GM21723 (cell line): ENCODE measurements around the gene FAM120C.

Source experiments
- ATAC-seq: cut with Tn5 transposase; IDR thresholded peaks from one replicate; pipeline ENCODE4 v1.9.1; 2021; ENCODE audit warnings: mild to moderate bottlenecking, moderate library complexity; ENCODE audit not compliant: unreplicated experiment

The FAM120C gene

DNA sequence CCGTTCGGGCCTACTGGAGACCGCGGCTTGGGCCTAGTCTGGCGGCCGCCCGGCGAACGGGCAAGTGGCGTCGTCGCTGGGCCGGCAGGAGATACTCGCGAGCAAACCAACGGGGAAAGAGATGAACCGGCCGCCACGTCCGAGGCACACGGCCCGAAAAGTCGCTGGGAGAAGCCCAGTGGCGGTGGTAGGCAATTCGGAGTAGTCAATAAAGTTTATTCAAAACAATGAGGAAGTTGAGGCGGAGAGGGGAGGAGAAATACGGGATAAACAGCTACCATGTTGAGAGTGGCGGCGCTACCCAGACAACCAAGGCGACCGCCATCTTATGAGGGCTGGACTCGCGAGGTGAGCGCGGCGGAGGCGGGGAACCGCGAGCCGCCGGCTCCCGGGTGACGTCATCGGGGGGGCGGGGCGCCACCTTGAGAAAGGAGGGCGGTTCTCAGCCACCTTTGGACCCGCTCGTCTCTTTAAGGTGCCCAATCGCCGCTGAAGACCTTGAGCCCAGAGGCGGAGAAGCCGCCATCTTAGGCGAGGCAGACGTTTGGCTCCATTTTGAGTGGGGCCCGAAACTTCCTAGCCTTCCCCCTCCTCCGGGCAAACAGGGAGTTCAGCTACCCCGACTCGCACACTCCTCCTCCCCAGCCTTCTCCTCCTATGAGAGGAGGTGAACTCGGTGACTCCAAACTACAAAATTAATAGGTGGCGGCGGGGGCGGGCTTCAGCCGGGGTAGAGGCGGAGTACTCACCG, 138.8 kb downstream of the FAM120C start, which contains the start of gene PHF8:
TSS of gene PHF8 (minus strand) at position 348 of the 751 bp plus-strand sequence. CDS start 1,745 bp downstream, outside the sequence.
- peak; percentile 85 for ATAC-seq

DNA sequence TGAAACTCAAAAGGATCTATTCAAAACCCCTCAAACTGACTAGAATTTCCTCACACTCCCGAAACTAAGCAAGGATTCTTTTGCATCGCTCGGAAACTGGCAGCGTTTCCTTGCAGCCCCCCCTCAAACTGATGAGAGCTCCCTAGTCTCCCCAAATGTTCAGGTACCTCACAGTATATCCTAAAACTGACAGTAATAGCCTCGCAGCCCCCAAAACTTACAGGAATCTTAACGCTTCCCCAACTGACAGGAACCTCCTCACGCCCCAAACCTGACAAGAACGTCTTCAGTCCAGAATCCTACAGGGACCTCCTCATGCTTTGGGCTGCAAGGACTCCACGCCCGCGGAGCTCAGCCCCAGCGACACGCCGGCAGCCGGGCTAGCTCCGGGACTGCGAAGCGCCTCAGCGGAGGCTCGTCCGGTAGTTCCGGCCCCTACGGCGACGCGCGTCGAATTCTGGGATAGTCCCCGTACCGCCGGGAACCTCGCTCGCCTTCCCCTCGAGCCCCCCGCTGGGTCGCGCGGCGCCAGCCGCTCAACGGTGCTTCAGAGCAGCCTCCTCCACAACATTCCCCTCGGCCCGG, 139.4 kb downstream of the FAM120C start:
- peak; percentile 34 for ATAC-seq

DNA sequence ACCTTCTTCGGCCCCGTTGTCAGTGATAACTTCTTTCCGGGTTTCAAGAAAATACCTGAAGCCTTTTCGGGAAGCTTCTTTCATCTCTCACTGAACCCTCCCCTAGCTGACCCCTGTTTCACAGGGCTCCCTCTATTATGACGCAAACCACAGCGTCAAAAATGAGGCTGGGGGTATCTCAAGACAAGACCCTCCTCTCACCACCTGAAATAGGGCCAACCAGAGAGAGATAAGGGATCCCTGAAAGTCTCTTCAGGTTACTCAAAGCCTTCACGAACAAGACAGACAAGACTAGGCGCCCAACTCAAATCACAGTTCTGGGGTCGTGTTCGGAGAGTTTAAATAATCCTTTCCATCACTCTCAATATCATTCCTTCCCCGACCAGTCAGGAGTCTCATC, 140.0 kb downstream of the FAM120C start:
- no peak for ATAC-seq

DNA sequence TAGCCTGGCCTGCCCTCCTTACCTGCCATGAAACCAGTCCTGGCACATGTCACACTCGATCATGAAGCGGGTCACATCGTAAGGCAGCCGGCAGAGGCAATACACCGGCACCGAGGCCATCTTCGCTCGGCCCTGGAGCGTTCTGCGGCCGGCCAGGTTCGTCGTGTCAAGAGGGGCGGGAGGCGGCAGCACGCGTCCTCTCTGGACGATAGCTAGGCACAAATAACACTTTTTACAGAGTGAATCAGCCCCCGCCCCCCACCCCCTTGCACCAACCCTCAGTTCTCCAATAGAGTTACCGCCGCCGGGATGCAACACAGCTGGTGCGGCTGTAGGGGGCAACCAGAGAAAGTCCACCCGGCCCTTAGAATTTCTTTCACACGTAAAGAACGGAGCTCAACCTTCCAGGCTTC, 140.4 kb downstream of the FAM120C start:
- no peak for ATAC-seq

DNA sequence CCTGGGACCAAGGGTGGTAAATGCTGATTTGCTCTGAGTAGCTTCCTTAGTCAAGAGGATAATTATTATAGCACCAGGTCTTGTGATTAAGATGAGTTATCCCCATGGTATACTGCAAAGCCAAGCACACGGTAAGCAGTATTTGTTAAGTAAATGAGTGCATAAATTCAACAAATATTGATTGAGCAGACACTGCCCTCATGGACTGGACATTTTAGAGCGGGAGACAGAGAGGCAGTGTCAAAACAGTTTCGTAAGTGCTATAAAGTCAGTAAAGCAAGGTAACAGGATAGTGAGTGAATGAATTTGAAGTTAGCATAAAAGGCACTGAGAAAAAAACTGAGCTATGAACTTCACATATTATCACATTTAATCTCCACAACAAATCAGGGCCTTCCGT, 152.7 kb downstream of the FAM120C start:
- no peak for ATAC-seq

DNA sequence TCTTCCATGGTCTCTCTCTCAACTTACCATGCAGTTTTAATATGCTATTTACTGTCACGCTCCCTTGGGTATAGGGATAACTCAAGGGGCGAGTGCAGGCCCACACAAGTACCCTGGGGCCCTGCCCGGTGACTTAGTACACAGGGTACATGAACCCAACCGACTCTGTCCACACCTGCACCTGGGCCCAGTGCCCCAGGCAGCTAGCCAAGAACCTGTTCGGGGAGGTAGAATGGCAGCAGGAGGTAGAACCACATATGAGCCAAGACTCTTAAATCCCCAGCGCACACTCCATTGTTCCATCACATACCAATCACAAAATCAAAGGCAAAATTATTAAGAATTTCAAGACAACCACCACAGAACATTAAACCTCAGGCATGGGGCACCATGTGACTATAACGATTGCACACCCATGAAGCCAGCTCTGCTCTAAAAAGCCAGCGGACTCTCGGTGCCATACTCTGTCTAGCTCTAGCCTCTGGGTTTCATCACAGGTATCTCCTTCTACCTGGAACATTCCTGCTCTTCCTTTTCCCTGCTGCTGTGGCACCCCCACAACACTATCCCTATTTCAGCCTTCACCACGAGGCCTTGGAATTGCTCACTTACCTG, 153.4 kb downstream of the FAM120C start:
- ATAC-seq = no peak

DNA sequence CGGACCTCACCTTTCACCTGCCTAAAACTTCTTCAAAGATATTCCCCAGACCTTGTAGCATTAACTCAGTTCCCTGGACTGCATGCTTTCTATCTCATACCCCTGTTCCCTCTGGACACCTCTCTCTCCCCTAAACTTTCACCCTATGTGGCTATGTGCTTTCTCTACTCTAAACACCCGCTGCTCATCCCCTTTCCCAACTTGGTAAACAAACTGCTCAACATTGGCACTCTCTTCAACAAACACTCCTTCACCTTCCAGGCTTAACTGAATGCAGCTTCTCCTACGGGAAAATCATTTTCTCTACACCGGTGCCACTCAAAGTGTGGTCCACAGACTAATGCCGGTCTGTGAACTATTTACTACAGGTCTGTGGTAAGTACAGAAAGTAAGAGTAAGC, 158.7 kb downstream of the FAM120C start:
- no peak for ATAC-seq
